GM18517 (cell line): Measurements from ENCODE around the gene MANSC4.
A peak's percentile ranks its signal among the peaks of the same experiment; 100 is the strongest.

Experiments
- ATAC-seq: cut with Tn5 transposase; IDR thresholded peaks from one replicate; pipeline ENCODE4 v1.9.1; 2021; ENCODE audit warnings: mild to moderate bottlenecking, moderate library complexity; ENCODE audit not compliant: unreplicated experiment

MANSC4 gene

GRCh38 chr12:27801630-27802029 lies 21.6 kb upstream of the MANSC4 start:
- ATAC-seq: no peak

- no peak for ATAC-seq
These were observed 20.8 kb upstream of the MANSC4 start for GRCh38 chr12:27800819-27801218.

- no peak for ATAC-seq
These were observed 17.4 kb upstream of the MANSC4 start for GRCh38 chr12:27797301-27798025.

- ATAC-seq: no peak
These were observed 16.1 kb upstream of the MANSC4 start for GRCh38 chr12:27796128-27796527.

GRCh38 chr12:27794818-27795584 lies 15.0 kb upstream of the MANSC4 start:
- no peak for ATAC-seq

- ATAC-seq: no peak
These were observed 10.1 kb upstream of the MANSC4 start for GRCh38 chr12:27790179-27790578.

GRCh38 chr12:27787559-27787958 lies 7.5 kb upstream of the MANSC4 start:
- no peak for ATAC-seq

- no peak for ATAC-seq
These were observed 6.0 kb upstream of the MANSC4 start for GRCh38 chr12:27785882-27786570.

GRCh38 chr12:27782481-27782880 lies 2.4 kb upstream of the MANSC4 start:
- no peak for ATAC-seq

- ATAC-seq: no peak
These were observed 1.6 kb upstream of the MANSC4 start for GRCh38 chr12:27781680-27782079.

- peak; percentile 36 for ATAC-seq
These were observed 774 bp upstream of the MANSC4 start for GRCh38 chr12:27780612-27781408.

- ATAC-seq: peak; percentile 16
These were observed 568 bp downstream of the MANSC4 start for GRCh38 chr12:27779416-27779919.

- no peak for ATAC-seq
These were observed 1.8 kb downstream of the MANSC4 start for GRCh38 chr12:27778206-27778605.

- ATAC-seq: no peak
These were observed 2.9 kb downstream of the MANSC4 start for GRCh38 chr12:27777141-27777540.

- no peak for ATAC-seq
These were observed 7.5 kb downstream of the MANSC4 start for GRCh38 chr12:27772328-27773049.

- ATAC-seq: no peak
These were observed 8.3 kb downstream of the MANSC4 start for GRCh38 chr12:27771481-27772327.

- ATAC-seq: no peak
These were observed 10.8 kb downstream of the MANSC4 start for GRCh38 chr12:27769142-27769673.

GRCh38 chr12:27766587-27766986 lies 13.4 kb downstream of the MANSC4 start:
- no peak for ATAC-seq

GRCh38 chr12:27762757-27763156 lies 17.3 kb downstream of the MANSC4 start:
- no peak for ATAC-seq
